Activated B cell treated with CpG ODN at 0.5 μM for 24 hours (primary cell): Measurements from ENCODE around the gene PGBD1. TPM values are rescaled to one million over a fixed set of nuclear protein-coding genes. Genes with fewer than 3 reads are reported as not detected.

ENCODE experiments used
- ATAC-seq: fragments of 200-7000 bp; cut with Tn5 transposase; one replicate; pipeline ENCODE4 v1.10.0; 2021; ENCODE audit warnings: low read depth, mild to moderate bottlenecking, moderate library complexity
- CTCF ChIA-PET: fragments of 350-600 bp; sonication (Branson Sonifier 250); formaldehyde crosslinking; loops from one replicate; lab custom pipeline; 2021; ENCODE audit warnings: antibody characterized with exemption; lab: Charles Lee
- POLR2A ChIA-PET: fragments of 350-600 bp; sonication (Branson Sonifier 250); formaldehyde crosslinking; loops from one replicate; lab custom pipeline; 2021; ENCODE audit warnings: antibody characterized with exemption; lab: Charles Lee
- DNase-seq: peaks from one replicate; pipeline ENCODE4 v3.0.0; 2022
- H3K27ac Mint-ChIP-seq: one replicate; pipeline ENCODE4 v1.8.0; 2020; ENCODE audit warnings: mixed read lengths
- H3K27me3 Mint-ChIP-seq: one replicate; pipeline ENCODE4 v1.8.0; 2021; ENCODE audit warnings: mixed read lengths
- H3K36me3 Mint-ChIP-seq: one replicate; pipeline ENCODE4 v1.8.0; 2021; ENCODE audit warnings: low read depth, mixed read lengths
- H3K4me1 Mint-ChIP-seq: one replicate; pipeline ENCODE4 v1.8.0; 2021; ENCODE audit warnings: mixed read lengths
- H3K4me3 Mint-ChIP-seq: one replicate; pipeline ENCODE4 v1.8.0; 2020; ENCODE audit warnings: mild to moderate bottlenecking, mixed read lengths
- H3K9me3 Mint-ChIP-seq: one replicate; pipeline ENCODE4 v1.8.0; 2020; ENCODE audit warnings: mixed read lengths
- CTCF ChIP-seq: fragments of 200-600 bp; IDR thresholded peaks from one replicate; pipeline ENCODE4 v1.8.0; 2022; ENCODE audit warnings: antibody characterized with exemption, mild to moderate bottlenecking
- intact Hi-C: fragments of 100-400 bp; cut with micrococcal nuclease; formaldehyde crosslinking; loops from one replicate; pipeline ENCODE4 v1.15.1; 2024
- total RNA-seq: library from RNA; stranded (reverse); gene quantifications from 2 replicates; pipeline ENCODE4 v1.2.3, GENCODE V29; 2022

The PGBD1 gene
- total RNA-seq, 1 donor from 2014 or later: 1.8 TPM

- no peak overlapping the region for H3K27ac Mint-ChIP-seq
- ATAC-seq: no peak
These were observed 37.4 kb upstream of the PGBD1 start for GRCh38 chr6:28243946-28244345.

GRCh38 chr6:28245206-28245941 is 36.0 kb upstream of the PGBD1 start:
- H3K27me3 Mint-ChIP-seq: no peaks in the 10 kb centered on the region
- H3K36me3 Mint-ChIP-seq: peaks cover 60% of the 10 kb centered on the region
- ATAC-seq (no peak), DNase-seq (no peak)
- peaks cover 10% of the 10 kb centered on the region for H3K4me1 Mint-ChIP-seq
- H3K9me3 Mint-ChIP-seq: no peaks in the 10 kb centered on the region
- H3K4me3 Mint-ChIP-seq: no peak overlapping the region
- H3K27ac Mint-ChIP-seq: no peak overlapping the region
- intact Hi-C loops: no loop called here
- no peak for TF ChIP-seq CTCF
- POLR2A ChIA-PET: no interaction called here
- CTCF ChIA-PET: no interaction called here

More at GRCh38 chr6:28243946-28244345, 37.4 kb upstream of the PGBD1 start:
- Mint-ChIP-seq H3K27me3 (no peaks in the 10 kb centered on the region), H3K9me3 (no peaks in the 10 kb centered on the region), H3K36me3 (peaks cover 56% of the 10 kb centered on the region), H3K4me1 (peaks cover 2% of the 10 kb centered on the region), H3K4me3 (no peak overlapping the region)
- intact Hi-C loops: no loop called here
- POLR2A ChIA-PET: no interaction called here
- no peak for DNase-seq
- CTCF ChIA-PET: no interaction called here
- TF ChIP-seq CTCF: no peak

- H3K36me3 Mint-ChIP-seq: peaks cover 60% of the 10 kb centered on the region
- POLR2A ChIA-PET: no interaction called here
These were observed 32.5 kb upstream of the PGBD1 start for GRCh38 chr6:28248916-28249315.

GRCh38 chr6:28250747-28251146 is 30.6 kb upstream of the PGBD1 start:
- ChIA-PET POLR2A (interaction anchor here (0.9 to 1.3 kb wide), 2 partner anchors 17 to 133 kb away, joined by 3 to 4 read pairs; no protein-coding TSS in a partner anchor), CTCF (no interaction called here)
- TF ChIP-seq CTCF: no peak
- ATAC-seq (no peak), DNase-seq (no peak)
- peaks cover 30% of the 10 kb centered on the region for H3K4me1 Mint-ChIP-seq
- peak overlapping the region; percentile 78 for H3K4me3 Mint-ChIP-seq
- intact Hi-C loops: no loop called here
- H3K9me3 Mint-ChIP-seq: no peaks in the 10 kb centered on the region
- no peak overlapping the region for H3K27ac Mint-ChIP-seq
- H3K36me3 Mint-ChIP-seq: peaks cover 41% of the 10 kb centered on the region
- no peaks in the 10 kb centered on the region for H3K27me3 Mint-ChIP-seq

More at GRCh38 chr6:28248916-28249315, 32.5 kb upstream of the PGBD1 start:
- Mint-ChIP-seq H3K27ac (no peak overlapping the region), H3K4me1 (peaks cover 30% of the 10 kb centered on the region), H3K9me3 (no peaks in the 10 kb centered on the region), H3K4me3 (no peak overlapping the region), H3K27me3 (no peaks in the 10 kb centered on the region)
- TF ChIP-seq CTCF: no peak
- CTCF ChIA-PET: no interaction called here
- ATAC-seq: no peak
- DNase-seq: no peak
- intact Hi-C loops: no loop called here

- DNase-seq (no peak), ATAC-seq (peak; percentile 64)
- peaks cover 2% of the 10 kb centered on the region for H3K27me3 Mint-ChIP-seq
- peak overlapping the region; percentile 95 for H3K4me3 Mint-ChIP-seq
- no peak for TF ChIP-seq CTCF
- CTCF ChIA-PET: interaction anchor here (1.1 to 1.9 kb wide), 3 partner anchors 16 to 147 kb away, joined by 3 to 8 read pairs (median 8); partner anchors contain the start of gene ZSCAN26
- H3K4me1 Mint-ChIP-seq: peaks cover 30% of the 10 kb centered on the region
- peaks cover 32% of the 10 kb centered on the region for H3K36me3 Mint-ChIP-seq
- H3K9me3 Mint-ChIP-seq: no peaks in the 10 kb centered on the region
- intact Hi-C loops: loop anchor here (1.0 to 2.0 kb wide), 8 partner anchors 16 to 148 kb away; partner anchors contain the start of genes PGBD1, ZKSCAN8, ZSCAN12 and ZSCAN16
- H3K27ac Mint-ChIP-seq: peak overlapping the region; percentile 80
- POLR2A ChIA-PET: interaction anchor here (0.6 to 3.8 kb wide), 12 partner anchors 12 to 993 kb away, joined by 3 to 63 read pairs (median 7); partner anchors contain the start of genes ZKSCAN8, ZNF165, ZSCAN12 and ZSCAN16
These were observed 29.7 kb upstream of the PGBD1 start for GRCh38 chr6:28251661-28252008.
